NCI-H748 treated with DMSO at 0.1 percent for 48 hours (cell line): ENCODE data around the gene FXN.

Experiments used
- DNase-seq: peaks from one replicate; lab custom pipeline; 2025; lab: John Stamatoyannopoulos, UW

FXN gene

DNA sequence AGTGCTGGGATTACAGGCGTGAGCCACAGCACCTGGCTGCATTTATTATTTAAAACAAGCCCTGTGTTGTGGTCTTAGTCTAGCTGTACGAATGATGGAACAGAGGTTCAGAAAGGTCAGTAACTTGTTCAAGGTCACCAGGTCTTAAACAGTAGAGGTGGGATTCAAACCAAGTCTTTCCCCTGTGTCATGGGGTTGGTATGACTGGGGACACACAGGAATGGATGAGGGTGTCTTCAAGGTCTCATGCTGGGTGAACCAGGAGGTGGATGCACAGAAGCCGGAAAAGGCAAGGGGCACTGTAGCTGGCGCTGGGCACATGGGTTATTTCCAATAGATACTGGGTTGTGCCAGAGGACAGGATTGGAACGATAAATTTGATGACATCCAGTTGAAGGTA lies 106.3 kb downstream of the FXN start:
- no peak for DNase-seq

DNA sequence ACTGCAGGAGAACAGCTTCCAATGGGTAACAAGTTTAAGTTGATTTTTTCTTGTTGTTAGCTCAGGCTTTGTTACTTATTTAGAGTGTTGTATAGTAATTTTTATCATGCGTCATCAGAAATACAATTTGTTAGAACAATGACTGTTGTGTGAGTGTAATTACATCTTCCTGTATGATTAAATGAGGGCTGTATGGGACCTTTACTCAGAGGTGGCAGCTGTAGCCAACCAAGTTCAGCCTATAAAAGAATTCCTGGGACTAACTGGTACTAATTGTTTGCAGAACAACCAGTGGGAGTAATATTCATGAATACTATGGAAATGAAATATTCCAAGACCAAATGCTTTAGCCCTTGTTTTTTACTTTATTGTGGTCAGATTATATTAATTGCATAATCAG lies 107.7 kb downstream of the FXN start:
- no peak for DNase-seq

GRCh38 chr9:69145144-69145715 lies 109.7 kb downstream of the FXN start:
- DNase-seq = no peak

- no peak for DNase-seq
Observed at GRCh38 chr9:69147041-69147834, 111.7 kb downstream of the FXN start.

GRCh38 chr9:69149321-69149807 lies 113.8 kb downstream of the FXN start:
- no peak for DNase-seq
